Ascending aorta (tissue), 2 donors: ENCODE data around the gene ART4. TPM values are rescaled to one million over a fixed set of nuclear protein-coding genes. Genes with fewer than 3 reads are reported as not detected.

Experiments used
- DNase-seq, 2 donors: peaks; one replicate each; pipeline ENCODE4 v3.0.0-alpha.2; 2019; ENCODE audit warnings: low spot score in 2 of 2
- H3K27ac ChIP-seq, 2 donors: fragments of 200-600 bp; sonication (generic); one replicate each; pipeline ENCODE4 v1.5.1; 2016 to 2017; ENCODE audit warnings: mild to moderate bottlenecking in 1 of 2
- H3K27me3 ChIP-seq: fragments of 200-600 bp; sonication (generic); one replicate; pipeline ENCODE4 v1.5.1; 2017
- H3K36me3 ChIP-seq, 2 donors: fragments of 200-600 bp; sonication (generic); one replicate each; pipeline ENCODE4 v1.5.1; 2016
- H3K4me1 ChIP-seq, 2 donors: fragments of 200-600 bp; sonication (generic); one replicate each; pipeline ENCODE4 v1.5.1; 2016 to 2017; ENCODE audit warnings: mild to moderate bottlenecking in 1 of 2
- H3K4me3 ChIP-seq, 2 donors: fragments of 200-600 bp; sonication (generic); one replicate each; pipeline ENCODE4 v1.5.1; 2016 to 2017; ENCODE audit warnings: mild to moderate bottlenecking in 1 of 2
- H3K9me3 ChIP-seq, 2 donors: fragments of 200-600 bp; sonication (generic); one replicate each; pipeline ENCODE4 v1.5.1; 2016
- CTCF ChIP-seq, 3 experiments: fragments of 200-600 bp in 2 of 3; fragments of 450-650 bp in 1 of 3; sonication (generic) in 2 of 3; IDR thresholded peaks; one replicate each; pipeline ENCODE4 v1.5.1; 2016 to 2019; ENCODE audit warnings: antibody characterized with exemption in 3 of 3, mild to moderate bottlenecking in 1 of 3, moderate library complexity in 1 of 3
- intact Hi-C: fragments of 100-400 bp; cut with DNase I; formaldehyde crosslinking; loops from one replicate; pipeline ENCODE4 v1.15.1; 2023
- total RNA-seq: library from RNA; depleted of rRNA; stranded (reverse); fragments of >200 nt; gene quantifications from one replicate; pipeline ENCODE4 v1.1.0, GENCODE V29; 2016

ART4 gene
- total RNA-seq, 1 donor from 2014 or later, result 40.4 TPM

GRCh38 chr12:14839262-14839661 is 4.1 kb downstream of the ART4 start:
- Histone ChIP-seq H3K27me3 (no peaks in the 10 kb centered on the region), H3K36me3 (no peaks in the 10 kb centered on the region), H3K27ac (no peak overlapping the region), H3K4me1 (peaks cover 4 to 30% of the 10 kb centered on the region in 2 donors), H3K4me3 (no peak overlapping the region), H3K9me3 (no peaks in the 10 kb centered on the region)
- TF ChIP-seq CTCF (IDR thresholded peaks at IDR 0.05), result no peak
- no peak for DNase-seq
- intact Hi-C loops, result no loop called here

GRCh38 chr12:14836336-14837210 is 6.8 kb downstream of the ART4 start:
- H3K27ac ChIP-seq, result peak overlapping the region in 1 of 2 donors; percentile 50
- TF ChIP-seq CTCF (IDR thresholded peaks at IDR 0.05), result no peak
- H3K9me3 ChIP-seq, result no peaks in the 10 kb centered on the region
- intact Hi-C loops, result no loop called here
- peaks cover 4 to 12% of the 10 kb centered on the region in 2 donors for H3K4me1 ChIP-seq
- H3K27me3 ChIP-seq, result no peaks in the 10 kb centered on the region
- H3K4me3 ChIP-seq, result peak overlapping the region in 1 of 2 donors; percentile 14
- H3K36me3 ChIP-seq, result no peaks in the 10 kb centered on the region
- no peak for DNase-seq

GRCh38 chr12:14834509-14834908 is 8.8 kb downstream of the ART4 start:
- Histone ChIP-seq H3K4me3 (no peak overlapping the region), H3K9me3 (no peaks in the 10 kb centered on the region), H3K36me3 (no peaks in the 10 kb centered on the region), H3K27me3 (no peaks in the 10 kb centered on the region), H3K4me1 (peaks cover 0 to 2% of the 10 kb centered on the region in 2 donors), H3K27ac (no peak overlapping the region)
- TF ChIP-seq CTCF (IDR thresholded peaks at IDR 0.05), result no peak
- intact Hi-C loops, result no loop called here
- DNase-seq, result no peak

GRCh38 chr12:14833952-14834351 is 9.4 kb downstream of the ART4 start:
- no peak for TF ChIP-seq CTCF (IDR thresholded peaks at IDR 0.05)
- H3K27me3 ChIP-seq, result no peaks in the 10 kb centered on the region
- intact Hi-C loops, result no loop called here
- no peaks in the 10 kb centered on the region for H3K36me3 ChIP-seq
- H3K27ac ChIP-seq, result no peak overlapping the region
- peaks cover 0 to 2% of the 10 kb centered on the region in 2 donors for H3K4me1 ChIP-seq
- no peak for DNase-seq
- no peaks in the 10 kb centered on the region for H3K9me3 ChIP-seq
- H3K4me3 ChIP-seq, result no peak overlapping the region

- Histone ChIP-seq H3K36me3 (no peaks in the 10 kb centered on the region), H3K27me3 (no peaks in the 10 kb centered on the region), H3K4me3 (no peak overlapping the region), H3K4me1 (peaks cover 0 to 2% of the 10 kb centered on the region in 2 donors), H3K27ac (no peak overlapping the region), H3K9me3 (no peaks in the 10 kb centered on the region)
- intact Hi-C loops, result no loop called here
- TF ChIP-seq CTCF (IDR thresholded peaks at IDR 0.05), result no peak
- DNase-seq, result no peak
These were observed 10.0 kb downstream of the ART4 start for GRCh38 chr12:14833336-14833735.
